HG03378 (cell line): Measurements from ENCODE around the gene COL27A1.

Experiments
- ATAC-seq: cut with Tn5 transposase; IDR thresholded peaks from one replicate; pipeline ENCODE4 v1.9.1; 2021; ENCODE audit warnings: mild to moderate bottlenecking, moderate library complexity; ENCODE audit not compliant: unreplicated experiment

The COL27A1 gene

GRCh38 chr9:114155263-114155994 lies at the start of gene COL27A1:
TSS of gene COL27A1 (plus strand) at chr9:114155537. CDS start at chr9:114155951, 414 bp downstream.
- no peak for ATAC-seq

DNA sequence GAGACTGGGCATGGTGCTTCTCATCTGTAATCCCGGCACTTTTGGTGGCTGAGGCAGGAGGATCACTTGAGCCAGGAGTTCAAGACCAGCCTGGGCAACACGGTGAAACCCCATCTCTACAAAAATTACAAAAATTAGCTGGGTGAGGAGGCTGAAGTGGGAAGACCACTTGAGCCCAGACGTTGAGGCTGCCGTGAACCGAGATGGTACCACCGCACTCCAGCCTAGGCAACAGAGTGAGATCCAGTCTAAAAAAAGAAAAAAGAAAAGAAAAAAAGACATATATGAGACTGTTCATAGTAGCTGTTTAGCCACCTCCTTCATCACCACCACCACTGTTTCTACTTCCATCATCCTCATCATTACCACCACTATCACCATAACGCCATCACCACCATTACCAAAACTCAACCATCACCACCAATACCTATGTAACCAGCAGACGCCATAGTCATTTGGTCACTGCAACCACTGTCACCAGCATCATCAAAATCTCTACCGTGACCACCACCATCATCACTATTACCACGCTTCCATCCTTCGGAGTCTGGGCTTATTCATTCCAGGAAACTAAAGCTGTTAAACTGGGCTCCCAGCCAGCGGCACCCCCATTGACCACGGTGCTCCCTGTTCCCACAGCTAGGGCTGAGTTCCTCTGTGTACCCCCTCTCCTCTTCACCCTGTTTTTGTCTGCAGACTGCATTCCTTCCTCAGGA lies 47.9 kb upstream of the COL27A1 start:
- ATAC-seq, result no peak

GRCh38 chr9:114108016-114108833 lies 47.1 kb upstream of the COL27A1 start:
- ATAC-seq, result no peak

DNA sequence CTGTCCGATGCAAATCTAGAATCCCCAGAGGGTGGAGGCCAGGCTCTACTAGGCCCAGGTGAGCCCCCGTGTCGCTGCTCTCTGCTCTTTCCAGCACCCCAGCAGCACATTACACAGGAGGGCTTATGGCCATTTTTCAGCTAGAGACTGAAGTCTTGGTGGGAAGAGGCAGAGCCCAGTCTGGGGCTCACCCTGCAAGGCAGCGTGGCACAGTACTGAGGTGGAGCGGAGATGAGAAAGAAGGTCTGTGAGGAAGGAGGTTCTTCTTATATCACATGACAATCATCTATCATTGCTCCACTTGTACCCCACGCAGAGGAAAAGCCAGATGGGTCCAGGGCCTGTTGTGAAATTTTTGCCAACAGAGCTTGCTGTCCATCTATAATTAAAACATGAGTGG lies 46.2 kb upstream of the COL27A1 start:
- no peak for ATAC-seq

GRCh38 chr9:114110180-114110579 lies 45.2 kb upstream of the COL27A1 start:
- no peak for ATAC-seq

- no peak for ATAC-seq
Observed at GRCh38 chr9:114112325-114112724, 43.0 kb upstream of the COL27A1 start.

DNA sequence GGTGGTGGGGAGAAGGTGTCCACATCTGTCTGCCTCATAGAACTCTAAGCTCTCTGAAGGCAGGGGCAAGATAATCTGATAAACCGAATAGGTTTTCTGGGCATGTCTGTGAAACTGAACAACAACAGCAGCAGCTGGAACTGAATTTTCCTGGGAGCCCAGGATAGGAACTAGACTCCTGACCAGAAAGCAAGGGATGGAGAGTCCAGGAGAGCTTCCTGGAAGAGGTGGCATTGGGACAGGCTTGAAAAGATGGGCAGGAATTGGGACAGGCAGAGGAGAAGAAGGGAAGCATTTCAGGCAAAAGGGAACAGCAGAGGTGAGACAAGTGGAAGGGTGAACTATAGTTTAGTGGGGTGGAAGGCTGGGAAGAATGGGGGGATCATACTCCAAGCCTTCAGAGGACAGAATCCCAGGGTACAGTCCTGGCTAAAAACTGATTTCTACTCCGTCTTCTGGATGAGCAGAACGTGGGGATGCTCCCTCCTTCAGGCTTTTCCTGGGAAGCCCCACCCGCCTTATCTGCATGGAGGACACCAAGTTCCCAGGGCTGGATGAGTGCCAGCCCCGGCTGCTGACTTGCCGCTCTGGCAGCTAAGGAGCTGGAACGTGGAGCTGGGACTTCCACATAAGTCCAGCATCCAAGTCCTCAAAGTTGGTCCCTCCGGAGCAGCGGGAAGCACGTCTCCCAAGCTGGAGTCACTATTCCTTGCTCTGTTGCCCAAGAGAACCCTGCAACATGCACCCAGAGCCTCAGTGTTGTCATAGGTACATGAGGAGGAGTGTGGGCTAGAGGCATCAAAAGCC lies 42.4 kb upstream of the COL27A1 start:
- ATAC-seq, result no peak

GRCh38 chr9:114114364-114114763 lies 41.0 kb upstream of the COL27A1 start:
- ATAC-seq, result no peak

GRCh38 chr9:114115654-114116125 lies 39.6 kb upstream of the COL27A1 start:
- no peak for ATAC-seq

DNA sequence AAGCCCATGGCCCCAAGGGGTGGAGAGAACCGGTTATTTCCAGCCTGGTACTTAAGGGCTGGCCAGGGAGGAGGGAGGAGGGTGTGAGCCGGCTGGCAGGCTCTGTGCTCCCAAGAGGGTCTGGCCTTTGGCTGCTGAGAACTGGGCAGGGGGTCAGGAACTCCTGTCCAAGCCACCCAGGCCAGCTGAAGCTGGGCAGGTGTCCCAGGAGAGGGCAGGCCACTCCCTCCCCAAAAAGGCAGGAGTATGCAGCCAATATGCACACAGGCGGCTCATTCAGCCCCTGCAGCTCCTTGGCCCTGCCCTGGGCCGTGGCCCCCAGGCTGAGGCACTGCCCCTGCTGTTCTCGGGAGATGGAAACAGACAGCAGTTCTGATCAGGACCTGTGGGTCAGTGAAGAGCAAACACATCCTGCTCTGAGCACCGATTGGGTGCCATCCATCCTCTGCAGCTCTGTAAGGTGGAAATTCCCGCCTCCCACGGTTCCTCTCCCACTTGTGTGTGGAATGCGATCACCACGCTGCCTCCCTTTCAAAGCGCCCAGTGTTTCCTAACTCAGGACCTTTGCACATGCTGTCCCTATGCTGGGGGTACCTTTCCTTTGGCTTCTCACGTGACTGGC lies 39.1 kb upstream of the COL27A1 start:
- no peak for ATAC-seq

GRCh38 chr9:114117614-114117995 lies 37.7 kb upstream of the COL27A1 start:
- ATAC-seq, result no peak

- ATAC-seq, result no peak
Observed at GRCh38 chr9:114117996-114118830, 37.1 kb upstream of the COL27A1 start.

DNA sequence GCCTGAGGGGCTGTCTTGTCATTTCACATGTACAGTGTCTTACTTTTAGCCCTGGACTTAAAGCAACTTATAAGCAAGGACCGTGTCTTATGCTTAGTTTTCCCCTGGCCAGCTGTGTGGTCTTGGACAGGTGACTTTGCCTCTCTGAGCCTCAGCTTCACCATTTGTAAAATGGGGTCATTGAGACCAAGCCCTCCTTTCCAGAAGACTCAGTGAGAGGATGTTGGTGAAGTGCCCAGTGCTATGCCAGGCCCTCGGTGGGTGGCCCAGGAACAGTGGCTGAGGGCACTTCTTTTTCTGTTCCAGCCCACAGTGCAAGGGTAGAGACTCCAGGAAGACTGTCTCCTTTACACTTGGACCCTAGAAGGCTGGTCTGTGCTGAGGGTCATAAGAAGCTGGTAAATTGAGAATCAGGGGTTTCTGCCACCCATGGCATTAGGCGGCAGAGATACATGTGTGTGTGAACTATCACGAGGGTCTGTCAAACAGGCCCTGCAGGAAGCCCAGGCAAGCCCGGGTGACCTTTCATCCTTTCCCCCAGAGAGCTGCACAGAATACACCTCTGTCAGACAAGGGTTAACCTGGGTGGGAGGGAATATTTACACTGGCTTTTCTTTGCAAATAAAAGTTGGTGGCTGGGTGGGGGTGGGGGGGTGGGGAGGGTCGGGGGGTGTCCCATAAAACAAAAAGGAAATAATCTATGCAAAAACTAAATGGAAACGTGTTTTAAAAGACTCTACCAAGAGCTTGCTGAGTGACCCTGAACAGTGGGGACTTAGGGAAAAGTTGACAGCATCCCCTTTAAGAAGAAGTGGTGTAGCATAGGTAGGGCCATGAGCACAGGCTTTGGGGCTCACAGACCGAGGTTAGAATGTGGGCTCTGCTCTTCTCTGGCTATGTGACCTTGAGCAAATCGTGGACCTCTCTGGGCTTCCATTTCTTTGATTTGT lies 35.8 kb upstream of the COL27A1 start:
- no peak for ATAC-seq

- ATAC-seq, result no peak
Observed at GRCh38 chr9:114120192-114121014, 34.9 kb upstream of the COL27A1 start.

- no peak for ATAC-seq
Observed at GRCh38 chr9:114121227-114122135, 33.9 kb upstream of the COL27A1 start.
